Measurements from ENCODE around the gene QPCTL. TPM values are rescaled to one million over a fixed set of nuclear protein-coding genes. Genes with fewer than 3 reads are reported as not detected.

The QPCTL gene
- total and polyA plus RNA-seq, 9 of the 15 experiments (the other 6 are each of a cell fraction or from before 2014, with no cell fraction given): 0.99 to 31.3 (median 12.7) TPM

- TF ChIP-seq ZNF280A (IDR thresholded peaks at IDR 0.05; ENCODE audit: low read depth, partially characterized antibody) (no peak), SOX6 (IDR thresholded peaks at IDR 0.05) (peak; percentile 26; the same call in 1 of the 2 replicates), ID3 (CRISPR knock-in tag; IDR thresholded peaks at IDR 0.05) (no peak), ID3 (tag; IDR thresholded peaks at IDR 0.05) (peak; percentile 72), ZFP36 (IDR thresholded peaks at IDR 0.05; ENCODE audit: low read depth, low read length, partially characterized antibody) (peak; percentile 94), CHD4 (IDR thresholded peaks at IDR 0.05; ENCODE audit: insufficient read depth, insufficient replicate concordance, low read depth, low read length, poor library complexity, severe bottlenecking) (no peak), PCBP2 (IDR thresholded peaks at IDR 0.05; ENCODE audit: low read depth, low read length, poor library complexity, severe bottlenecking) (no peak), ZNF24 (IDR thresholded peaks at IDR 0.05) (no peak), TAF7 (tag; IDR thresholded peaks at IDR 0.05) (peak; percentile 56), MBD2 (IDR thresholded peaks at IDR 0.05; ENCODE audit: borderline replicate concordance, low read depth) (peak; percentile 76; the same call in 1 of the 2 replicates), SUPT5H (IDR thresholded peaks at IDR 0.05) (peak; percentile 76), RCOR1 (IDR thresholded peaks at IDR 0.05; ENCODE audit: borderline replicate concordance in 1 of 2, low read depth in 2 of 2, low read length in 2 of 2) (peak in 1 of 2 experiments; percentile 80; a peak in 2 of 4 replicates), ZNF121 (CRISPR knock-in tag; conservative IDR thresholded peaks at IDR 0.05) (no peak), FOSL1 (tag; conservative IDR thresholded peaks at IDR 0.05) (peak; percentile 54; the same call in 1 of the 2 replicates), HCFC1 (IDR thresholded peaks at IDR 0.05; ENCODE audit: low read depth, low read length) (peak; percentile 58), SRSF1 (IDR thresholded peaks at IDR 0.05; ENCODE audit: low read depth, low read length) (no peak), ZNF133 (CRISPR knock-in tag; IDR thresholded peaks at IDR 0.05) (no peak), IRF2 (CRISPR knock-in tag; IDR thresholded peaks at IDR 0.05) (no peak), CREB1 (IDR thresholded peaks at IDR 0.05) (no peak), CREB1 (CRISPR knock-in tag; IDR thresholded peaks at IDR 0.05) (0 out of 2 replicates have a peak, but pooled peaks have one; percentile 21), FOXK2 (conservative IDR thresholded peaks at IDR 0.05 in 1 of 2, IDR thresholded peaks at IDR 0.05 in 1 of 2; ENCODE audit: low read depth in 2 of 2) (peak in 1 of 2 experiments; percentile 55; a peak in 1 of 4 replicates), GATA2 (CRISPR knock-in tag; IDR thresholded peaks at IDR 0.05) (peak; percentile 86)
- TF ChIP-seq, protein P1, sequence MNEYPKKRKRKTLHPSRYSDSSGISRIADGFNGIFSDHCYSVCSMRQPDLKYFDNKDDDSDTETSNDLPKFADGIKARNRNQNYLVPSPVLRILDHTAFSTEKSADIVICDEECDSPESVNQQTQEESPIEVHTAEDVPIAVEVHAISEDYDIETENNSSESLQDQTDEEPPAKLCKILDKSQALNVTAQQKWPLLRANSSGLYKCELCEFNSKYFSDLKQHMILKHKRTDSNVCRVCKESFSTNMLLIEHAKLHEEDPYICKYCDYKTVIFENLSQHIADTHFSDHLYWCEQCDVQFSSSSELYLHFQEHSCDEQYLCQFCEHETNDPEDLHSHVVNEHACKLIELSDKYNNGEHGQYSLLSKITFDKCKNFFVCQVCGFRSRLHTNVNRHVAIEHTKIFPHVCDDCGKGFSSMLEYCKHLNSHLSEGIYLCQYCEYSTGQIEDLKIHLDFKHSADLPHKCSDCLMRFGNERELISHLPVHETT (CRISPR knock-in tag; conservative IDR thresholded peaks at IDR 0.05 in 1 of 2, IDR thresholded peaks at IDR 0.05 in 1 of 2): peak in 1 of 2 experiments; percentile 84; a peak in 2 of 4 replicates
Observed at GRCh38 chr19:45739498-45740439, 47.3 kb downstream of the QPCTL start (continued).

Data from K562 (cell line).